ENCODE measurements around the gene PGC.

The PGC gene

DNA sequence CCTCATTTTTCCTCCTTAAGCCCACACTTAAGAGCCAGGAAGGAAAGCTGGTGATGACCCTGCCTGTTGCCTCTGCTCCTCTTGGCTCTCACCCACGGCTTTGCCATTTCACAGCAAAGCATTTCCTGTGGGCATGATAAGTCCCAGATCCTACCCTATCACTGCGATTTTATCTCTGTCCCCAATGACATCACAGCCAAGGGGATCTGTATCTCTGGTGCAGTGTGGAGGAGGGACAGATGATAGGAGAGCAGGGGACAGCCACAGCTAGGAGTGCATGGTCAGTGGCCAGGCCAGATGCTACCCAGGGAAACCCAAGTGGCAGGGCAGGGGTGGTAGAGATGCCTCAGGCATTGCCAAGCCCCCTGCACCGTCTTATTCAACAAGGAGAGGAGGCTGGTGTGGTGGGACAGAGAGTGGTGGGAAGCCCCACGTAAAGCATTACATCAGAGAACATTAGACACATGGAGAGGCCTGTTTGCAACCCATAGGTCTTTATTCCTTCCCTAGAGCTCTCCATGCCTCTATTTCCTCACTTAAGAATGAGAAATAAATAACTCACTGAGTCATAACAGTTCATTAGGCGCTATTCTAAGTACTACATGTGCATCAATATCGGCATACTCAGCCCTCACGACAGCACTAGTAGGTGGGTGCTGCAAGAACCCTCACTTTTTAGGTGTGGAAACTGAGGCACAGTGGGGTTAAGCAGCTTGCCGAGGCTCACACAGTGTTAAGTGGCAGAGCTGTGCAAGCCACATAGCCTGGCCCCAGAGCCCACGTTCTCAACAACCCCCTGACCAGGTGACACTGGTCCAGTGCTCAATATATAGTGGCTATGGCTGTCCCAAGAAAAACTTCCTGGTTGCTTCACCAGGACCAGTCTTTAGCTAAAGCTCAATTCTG, 16.4 kb downstream of the PGC start:
- no peak for DNase-seq (ENCODE audit: low read depth in 2 of 2)

DNA sequence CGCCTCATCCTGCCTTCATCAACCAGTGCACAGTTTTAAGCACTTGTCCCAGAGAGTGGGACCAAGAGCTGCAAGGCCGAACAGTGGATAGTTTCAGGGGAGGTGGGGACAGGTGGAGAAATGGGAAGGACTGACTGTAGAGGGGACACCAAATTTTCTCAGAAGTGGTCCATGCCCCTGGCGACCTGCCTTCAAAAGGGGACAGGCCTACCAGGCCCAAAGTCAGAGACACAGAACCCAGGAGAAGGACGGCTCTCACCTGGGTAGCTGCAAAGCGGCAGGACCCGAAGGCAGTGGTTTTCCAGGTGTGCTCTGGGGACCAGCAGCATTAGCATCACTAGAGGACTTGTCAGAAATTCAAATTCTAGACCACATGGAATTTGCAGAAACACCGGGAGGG, 17.6 kb downstream of the PGC start:
- no peak for DNase-seq (ENCODE audit: low read depth in 2 of 2)

DNA sequence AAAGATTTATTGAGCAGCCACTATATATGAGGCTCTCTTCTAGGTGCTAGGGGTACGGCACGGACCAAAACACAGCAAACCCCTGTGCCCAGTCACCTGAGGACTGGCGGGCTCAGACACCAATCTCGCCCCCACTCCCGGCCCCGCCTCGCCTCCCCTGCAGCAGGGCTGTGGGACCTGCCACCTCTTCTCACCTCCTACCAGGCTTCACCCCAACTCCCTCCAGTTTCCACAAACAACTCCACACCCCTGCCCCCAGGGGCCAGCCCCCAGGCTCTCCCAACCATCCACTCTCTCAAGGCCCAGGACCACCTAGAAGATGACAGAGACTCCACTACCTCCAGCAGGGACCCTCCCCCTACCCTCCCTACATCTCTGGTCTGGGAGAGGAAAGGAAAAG, 18.2 kb downstream of the PGC start:
- DNase-seq (ENCODE audit: low read depth in 2 of 2): no peak

DNA sequence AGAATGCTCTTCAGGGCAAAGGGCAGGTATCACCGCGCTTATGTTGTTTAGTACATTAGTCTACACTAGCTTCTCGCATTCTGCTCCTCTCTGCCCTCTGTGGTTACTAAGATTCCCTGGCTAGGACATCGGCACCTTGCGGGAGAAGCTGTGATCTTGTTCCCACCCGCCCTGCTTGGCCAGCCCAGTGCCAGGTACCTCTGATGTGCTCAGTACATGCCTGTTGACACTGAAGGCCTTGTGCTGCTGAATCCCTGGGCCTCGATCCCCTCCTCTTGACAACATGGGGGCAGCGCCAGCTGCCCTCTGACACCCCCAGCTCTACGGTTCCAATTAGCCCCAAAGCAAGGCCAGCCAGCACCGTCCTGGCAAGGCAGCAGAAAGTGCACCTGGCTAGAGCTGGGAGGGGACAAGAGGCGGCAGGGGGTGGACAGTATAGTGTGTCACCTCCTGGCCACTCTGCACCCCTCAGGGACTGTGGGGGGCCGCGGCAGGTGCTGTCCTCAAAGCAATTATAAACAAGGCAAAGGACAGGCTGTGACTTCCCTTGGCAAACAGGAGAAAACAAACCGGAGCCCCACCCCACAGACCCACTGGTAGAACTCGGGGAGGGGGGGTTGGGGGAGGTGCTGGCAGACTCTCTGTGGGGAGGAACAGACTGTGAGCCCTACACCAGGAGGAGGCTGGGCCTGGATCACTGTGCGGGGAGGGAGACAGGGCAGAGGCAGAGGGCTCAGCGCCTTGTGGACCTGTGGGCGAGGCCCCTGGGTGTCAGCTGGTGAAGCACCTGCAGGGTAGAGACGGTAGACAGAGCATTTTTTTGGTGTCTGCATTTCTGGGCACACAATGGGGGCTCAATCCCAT, 18.9 kb downstream of the PGC start:
- no peak for DNase-seq (ENCODE audit: low read depth in 2 of 2)

DNA sequence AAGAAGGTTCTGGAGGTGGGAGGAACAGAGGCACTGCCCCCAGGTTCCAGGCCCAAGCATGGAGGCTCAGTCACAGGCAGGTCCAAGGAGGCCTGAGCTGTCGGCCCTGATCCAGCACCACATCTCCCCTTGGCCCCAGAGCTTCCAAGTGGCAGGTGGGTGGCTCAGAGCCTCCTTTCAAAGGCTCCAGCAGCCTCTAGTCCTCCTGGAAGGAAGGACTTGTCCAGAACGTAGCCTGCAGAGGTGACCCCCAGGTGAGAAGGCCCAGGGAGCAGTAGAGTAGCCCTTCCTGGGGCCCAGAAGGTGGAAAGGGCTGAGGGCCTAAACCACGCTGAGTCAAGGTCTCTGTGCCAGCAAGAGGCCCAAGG, 19.5 kb downstream of the PGC start:
- DNase-seq (ENCODE audit: low read depth in 2 of 2): no peak

DNA sequence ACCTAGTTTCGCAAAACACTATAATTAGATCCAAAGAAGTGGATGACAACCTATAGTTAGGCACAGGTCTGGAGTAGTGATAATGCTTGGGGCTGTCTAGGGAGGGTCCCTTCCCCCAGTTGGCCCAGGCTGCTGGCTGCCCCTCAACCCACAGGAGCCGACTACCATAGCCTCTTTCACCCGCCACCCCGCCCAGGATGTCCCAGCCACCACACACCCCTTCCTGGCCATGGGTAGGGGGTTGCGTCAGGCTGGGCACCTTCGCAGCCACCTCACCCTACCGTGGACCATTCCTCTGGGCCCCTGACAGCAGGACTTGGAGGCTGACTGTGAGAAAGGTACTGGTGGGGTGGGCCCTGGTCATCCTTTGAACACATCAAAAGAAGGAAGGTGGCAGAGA, 20.3 kb downstream of the PGC start:
- no peak for DNase-seq (ENCODE audit: low read depth in 2 of 2)

DNA sequence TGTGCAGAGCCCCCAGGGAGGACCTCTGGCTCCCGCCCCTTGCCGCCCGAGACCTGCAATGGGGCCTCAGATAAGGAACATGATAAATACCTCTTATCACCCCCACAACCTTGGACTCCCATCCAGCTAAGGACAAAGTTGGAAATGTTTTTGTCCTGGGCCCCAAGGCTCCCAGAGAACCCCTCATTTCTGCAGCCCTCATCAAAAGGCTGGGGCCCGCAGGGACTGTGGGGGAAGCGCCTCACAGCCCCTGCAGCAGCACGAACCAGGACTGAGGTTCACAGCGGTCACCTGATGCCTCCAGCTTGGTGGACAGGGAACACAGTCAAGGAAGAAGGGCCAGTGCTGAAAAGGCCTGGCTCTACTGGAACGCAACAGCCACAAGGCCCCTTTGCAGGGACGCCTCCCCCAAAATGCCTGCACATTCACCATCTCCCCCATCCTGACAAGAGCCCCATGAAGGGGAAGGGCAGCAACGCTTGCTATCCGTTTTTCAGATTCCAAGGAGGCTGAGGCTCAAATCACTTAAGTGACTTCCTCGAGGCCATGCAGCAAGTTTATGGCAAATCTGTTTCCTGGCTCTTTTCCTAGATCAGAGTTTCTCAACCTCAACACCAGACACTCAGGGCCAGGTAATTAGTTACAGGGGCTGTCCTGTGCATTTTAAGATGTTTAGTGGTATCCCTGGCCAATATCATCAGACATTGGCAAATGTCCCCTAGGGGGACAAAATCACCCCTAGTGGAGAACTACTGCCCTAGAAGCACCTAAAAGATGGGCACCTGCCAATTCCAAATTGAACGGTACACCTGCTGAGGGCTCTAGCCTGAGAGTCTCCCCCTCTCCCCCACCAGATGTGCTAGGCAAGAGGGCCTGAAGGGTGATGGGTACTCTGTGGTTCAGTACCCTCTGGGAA, 22.4 kb downstream of the PGC start:
- no peak for DNase-seq (ENCODE audit: low read depth in 2 of 2)

DNA sequence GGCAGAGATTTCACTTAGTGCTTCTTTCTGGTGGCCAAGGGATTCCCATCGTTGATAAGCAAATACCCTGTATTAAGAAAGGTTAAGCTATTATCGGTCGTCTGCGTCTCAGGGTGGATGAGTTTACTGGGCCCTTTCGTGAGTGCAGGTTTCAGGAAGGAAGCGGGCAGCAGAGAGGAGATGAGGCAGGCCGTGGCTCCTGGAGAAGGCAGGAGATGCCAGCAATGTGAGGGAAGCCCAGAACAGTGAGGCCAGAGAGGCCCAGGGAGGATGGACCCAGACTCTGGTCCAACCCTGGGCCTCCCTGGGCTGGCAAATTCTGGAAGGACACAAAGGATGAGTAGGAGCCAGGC, 23.0 kb downstream of the PGC start:
- no peak for DNase-seq (ENCODE audit: low read depth in 2 of 2)

DNA sequence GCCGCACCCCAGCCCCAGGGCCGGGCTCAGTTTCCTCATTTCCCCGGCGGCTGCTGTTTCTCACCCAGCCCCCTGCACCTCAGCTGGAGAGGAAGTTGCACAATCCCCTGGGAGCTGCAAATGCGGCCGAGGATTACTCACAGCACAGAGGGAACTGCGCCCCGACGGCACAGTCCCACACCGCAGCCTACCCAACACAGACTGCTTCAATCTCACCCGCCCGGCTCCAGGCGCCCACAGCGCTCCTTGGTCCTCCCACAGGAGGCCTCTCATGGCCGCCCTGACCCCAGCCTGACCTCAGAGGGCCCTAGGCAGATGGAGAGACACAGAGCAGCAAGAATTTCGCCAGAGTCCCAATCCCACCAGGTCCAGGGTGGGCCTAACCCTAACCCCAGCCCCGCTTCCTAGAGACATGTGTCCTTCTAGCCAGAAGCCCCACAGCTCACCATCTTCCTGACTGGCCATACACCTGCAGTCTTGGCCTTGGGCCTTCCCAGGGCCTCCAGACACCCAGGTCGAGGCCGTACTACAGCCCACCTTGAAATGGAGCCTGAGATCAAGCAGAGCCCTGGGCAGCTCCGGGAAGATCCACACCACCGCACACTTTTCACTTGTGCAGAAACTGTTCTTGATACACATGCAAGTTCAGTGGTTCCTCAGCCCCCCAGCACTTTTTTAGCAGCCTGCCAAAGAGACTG, 23.5 kb downstream of the PGC start:
- no peak for DNase-seq (ENCODE audit: low read depth in 2 of 2)

DNA sequence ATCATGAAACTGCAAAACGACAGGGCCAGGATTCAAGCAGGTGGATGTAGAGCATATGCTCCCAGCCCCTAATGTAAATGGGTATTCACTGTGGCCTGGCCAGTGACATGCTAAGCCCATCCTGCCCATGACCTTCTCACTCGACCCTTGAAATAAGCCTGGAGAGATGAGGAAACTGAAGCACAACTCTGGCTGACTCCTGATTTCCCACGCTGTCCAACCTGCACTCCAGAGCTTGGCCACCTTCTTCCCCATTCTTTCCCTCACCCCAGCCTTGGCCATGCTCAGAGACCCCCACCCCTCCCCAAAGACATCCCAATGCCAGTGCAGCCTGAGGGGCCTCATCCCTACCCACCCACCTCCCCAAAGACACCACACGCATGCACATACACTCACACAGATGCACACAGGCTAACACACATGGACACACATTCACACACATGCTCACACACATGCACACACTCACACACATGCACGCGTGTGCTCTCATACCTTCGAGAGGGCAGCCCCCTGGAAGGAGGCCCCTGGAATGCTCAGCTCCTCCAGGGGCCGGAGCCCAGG, 24.1 kb downstream of the PGC start:
- no peak for DNase-seq (ENCODE audit: low read depth in 2 of 2)

DNA sequence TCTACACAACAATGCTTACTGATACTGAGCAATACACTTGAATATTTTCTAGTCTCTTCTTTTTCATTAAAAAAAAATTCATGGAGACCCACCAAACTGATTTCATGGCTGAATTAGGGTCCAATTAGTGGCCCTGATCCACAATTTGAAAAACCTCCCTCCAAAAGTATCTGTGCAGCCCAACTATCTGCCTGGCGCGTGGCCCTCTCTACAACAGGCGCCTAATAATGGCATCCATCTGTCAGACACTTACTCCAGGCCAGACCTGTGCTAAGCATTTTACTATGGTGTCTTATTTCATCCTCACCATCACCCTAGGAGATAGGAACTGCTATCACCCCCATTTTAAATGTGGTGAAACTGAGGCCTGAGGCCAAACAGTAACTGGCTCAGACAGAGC, 25.8 kb downstream of the PGC start:
- no peak for DNase-seq (ENCODE audit: low read depth in 2 of 2)

DNA sequence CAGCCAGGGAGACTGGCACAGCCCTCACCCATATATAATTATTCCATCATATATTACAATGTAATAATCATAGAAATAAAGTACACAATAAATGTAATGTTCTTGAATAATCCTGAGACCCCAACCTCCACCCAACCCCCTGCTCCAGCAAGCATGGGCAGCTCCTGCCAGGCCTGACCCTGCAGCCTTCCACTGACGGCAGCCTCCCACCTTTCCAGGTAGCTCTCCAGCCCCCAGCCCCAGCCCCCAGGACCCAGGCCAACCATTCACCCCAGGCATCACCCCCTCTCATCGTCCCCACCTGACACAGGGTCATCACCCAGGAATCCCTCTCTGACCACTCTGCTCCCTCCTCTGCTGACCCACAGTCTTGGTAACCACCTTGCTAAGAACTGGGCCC, 26.4 kb downstream of the PGC start:
- DNase-seq (ENCODE audit: low read depth in 2 of 2): no peak

DNA sequence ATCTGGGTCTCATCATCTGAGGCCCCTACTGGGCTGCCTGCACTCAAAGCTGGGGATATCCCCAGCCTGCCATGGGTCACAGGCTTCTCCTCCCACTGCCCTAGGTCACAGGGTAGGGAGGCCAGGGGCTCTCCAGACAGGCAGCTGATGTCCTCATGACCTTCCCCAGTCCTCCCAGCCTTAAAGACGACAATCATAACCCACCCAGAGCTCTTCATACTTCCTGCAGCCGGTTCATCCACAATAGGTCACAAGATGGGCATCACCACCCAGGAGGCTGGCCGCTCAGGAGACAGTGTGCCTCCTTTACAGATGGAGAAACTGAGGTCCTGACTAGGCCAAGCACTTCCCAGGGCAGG, 27.0 kb downstream of the PGC start:
- DNase-seq (ENCODE audit: low read depth in 2 of 2): no peak

DNA sequence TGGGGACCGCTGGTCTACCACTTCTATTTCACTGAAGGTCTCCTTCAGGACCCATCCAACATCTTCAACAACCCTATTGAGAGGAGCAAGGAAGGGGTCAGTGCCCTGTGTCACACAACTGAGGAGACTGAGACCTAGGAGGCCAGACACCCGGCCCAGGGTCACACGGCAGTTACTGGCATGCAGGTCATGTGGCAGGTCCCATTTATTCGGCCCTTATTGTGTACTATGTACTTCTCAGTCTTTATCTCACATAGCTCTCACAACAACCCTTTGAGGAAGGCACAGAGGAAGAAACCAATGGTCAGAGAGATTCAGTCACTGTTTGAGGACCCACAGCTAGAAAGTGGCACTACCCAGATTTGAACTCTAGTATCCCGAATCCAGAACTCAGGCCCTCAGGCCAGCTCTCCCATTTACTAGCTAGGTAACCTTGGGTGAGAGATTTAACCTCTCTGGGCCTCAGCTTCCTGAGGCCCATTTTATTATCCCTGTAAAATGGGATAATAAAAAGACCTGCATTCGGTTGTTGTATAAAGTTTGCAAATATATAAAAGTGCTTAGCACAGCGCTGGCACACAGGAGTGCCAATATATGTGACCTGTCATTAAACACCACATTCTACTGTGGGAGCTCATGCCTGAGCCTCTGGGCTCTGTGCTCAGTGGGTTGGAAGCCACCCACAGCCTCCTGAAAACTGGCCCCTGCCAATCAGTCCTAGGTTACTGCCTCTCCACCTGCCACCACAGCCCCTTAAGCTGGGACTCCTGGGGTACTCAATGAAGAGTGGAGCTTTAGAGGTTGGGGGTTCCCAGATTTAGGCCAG, 27.5 kb downstream of the PGC start:
- no peak for DNase-seq (ENCODE audit: low read depth in 2 of 2)

DNA sequence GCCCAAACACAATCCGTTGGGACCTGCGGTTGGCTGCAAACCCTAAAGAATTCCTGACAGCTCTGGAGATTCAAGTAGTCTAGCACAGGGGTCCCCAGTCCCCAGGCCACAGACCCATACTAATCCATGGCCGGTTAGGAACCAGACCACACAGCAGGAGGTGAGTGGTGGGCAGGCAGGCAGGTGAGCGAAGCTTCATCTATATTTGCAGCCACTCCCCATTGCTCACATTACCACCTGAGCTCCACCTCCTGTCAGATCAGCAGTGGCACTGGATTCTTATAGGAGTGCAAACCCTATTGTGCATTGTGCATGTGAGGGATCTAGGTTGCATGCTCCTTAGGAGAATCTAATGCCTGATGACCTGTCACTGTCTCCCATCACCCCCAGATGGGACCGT, 28.4 kb downstream of the PGC start:
- DNase-seq (ENCODE audit: low read depth in 2 of 2): no peak

DNA sequence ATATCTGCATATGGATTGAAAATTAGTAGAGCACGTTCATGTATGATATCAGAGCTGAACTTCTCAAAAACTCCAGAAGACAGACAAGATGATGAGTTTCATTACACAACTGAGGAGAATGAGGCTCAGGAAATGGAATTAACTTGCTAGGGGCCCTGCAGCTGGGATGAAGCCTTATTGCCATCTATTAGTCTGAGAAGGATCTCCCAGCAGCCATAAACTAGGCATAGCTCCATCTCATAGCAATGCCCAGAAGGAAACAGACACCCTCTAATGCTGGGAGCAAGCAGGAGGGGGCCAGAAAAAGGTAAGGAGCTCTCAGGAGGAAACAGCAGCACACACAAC, 29.8 kb downstream of the PGC start:
- DNase-seq (ENCODE audit: low read depth in 2 of 2): no peak

DNA sequence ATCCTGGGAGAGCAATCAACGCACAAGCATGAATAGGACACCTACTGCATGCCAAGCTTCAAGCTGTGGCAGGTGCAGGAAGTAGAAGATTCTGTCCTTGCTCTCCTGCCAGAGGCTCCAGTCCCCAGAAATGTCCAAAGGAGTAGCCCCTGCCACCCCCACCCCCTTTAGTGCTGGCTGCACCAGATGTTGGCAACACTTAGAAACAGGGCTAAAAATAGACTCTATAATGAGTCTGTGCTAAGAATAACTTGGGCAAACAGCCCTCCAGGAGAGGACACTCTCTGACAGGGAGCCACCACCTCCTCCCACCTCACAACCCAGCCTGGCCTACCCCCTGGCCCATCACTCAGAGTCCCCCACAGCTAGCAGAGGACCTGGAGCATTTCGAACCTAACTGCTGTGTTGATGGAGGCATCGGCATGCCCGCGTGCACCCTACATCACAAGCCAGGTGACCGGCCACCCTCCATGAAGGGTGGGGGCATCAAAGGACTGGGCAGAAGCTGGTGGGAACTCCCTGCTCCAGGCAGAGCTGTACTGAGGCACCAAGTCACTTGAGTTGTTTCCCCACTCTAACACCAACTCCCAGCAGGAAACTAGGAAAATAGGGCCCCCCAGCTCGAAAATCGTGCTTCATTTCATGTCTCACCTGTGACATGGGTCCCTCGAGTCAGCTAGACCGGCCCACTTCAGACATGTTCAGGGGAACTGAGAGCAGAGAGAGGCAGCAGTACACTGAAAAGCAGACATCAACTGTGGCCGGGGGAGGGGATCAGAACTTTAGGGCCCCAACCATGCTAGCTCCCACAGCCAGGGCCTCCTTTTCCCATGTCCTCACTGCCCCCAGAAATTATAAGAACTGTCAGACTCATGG, 30.4 kb downstream of the PGC start:
- DNase-seq (ENCODE audit: low read depth in 2 of 2): no peak

DNA sequence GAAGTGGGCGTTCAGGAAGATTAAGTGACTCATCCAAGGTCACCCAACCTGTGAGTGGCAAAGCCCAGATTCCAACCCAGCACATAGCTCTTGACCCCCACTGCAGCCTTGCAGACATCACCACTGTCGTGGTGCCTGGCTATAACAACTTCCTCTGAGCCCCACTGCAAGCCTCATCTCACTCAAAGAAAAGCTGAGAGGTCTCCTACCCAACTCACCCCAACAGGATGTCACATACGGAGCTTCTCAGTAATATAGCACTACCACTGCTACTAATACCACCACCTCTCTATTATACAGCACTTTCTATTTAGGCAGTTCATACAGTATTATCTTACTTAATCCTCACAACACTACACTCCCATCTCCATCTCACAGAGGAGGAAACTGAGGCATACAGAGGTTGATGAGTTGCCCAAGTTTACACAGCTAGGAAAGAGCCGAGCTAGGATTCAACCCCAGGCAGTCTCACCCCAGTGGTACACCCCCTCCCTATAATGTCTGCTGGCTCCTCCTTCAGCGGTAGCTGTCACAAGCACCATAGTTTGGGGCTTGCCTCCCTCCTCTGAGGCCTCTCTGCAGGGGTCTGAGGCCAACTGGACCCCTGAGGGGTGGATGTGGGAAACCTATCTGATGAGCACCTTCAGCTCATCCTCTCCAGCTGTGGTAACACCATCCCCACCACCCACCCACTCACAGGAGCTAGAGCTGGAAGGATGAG, 31.2 kb downstream of the PGC start:
- DNase-seq (ENCODE audit: low read depth in 2 of 2): no peak

All from stimulated activated CD4-positive, alpha-beta T cell treated with anti-CD3 and anti-CD28 coated beads, Interleukin-12 subunit alpha, Interleukin-12 subunit beta, amount 100 ng/mL, for 24 hours (primary cell).